HepG2 (cell line): ENCODE results near the gene VNN1. TPM values are rescaled to one million over a fixed set of nuclear protein-coding genes. Genes with fewer than 3 reads are reported as not detected.

Experiments
- CREB3 ChIP-seq: sonication (generic); formaldehyde crosslinking; IDR thresholded peaks from 2 replicates; pipeline ENCODE4 v1.5.0; 2020; ENCODE audit warnings: missing genetic modification reagents
- DR1 ChIP-seq: sonication (generic); formaldehyde crosslinking; IDR thresholded peaks from 2 replicates; pipeline ENCODE4 v1.8.0; 2021; ENCODE audit warnings: mild to moderate bottlenecking, missing genetic modification reagents, inconsistent platforms
- JUND ChIP-seq: sonication (generic); formaldehyde crosslinking; IDR thresholded peaks from 2 replicates; pipeline ENCODE4 v1.8.0; 2022; ENCODE audit warnings: mild to moderate bottlenecking, missing genetic modification reagents
- NFAT5 ChIP-seq: sonication (generic); formaldehyde crosslinking; IDR thresholded peaks from 2 replicates; pipeline ENCODE4 v1.4.0; 2020; ENCODE audit warnings: missing genetic modification reagents
- TEAD3 ChIP-seq: optimal IDR thresholded peaks from 2 replicates; pipeline ENCODE3; 2016; ENCODE audit warnings: borderline replicate concordance
- ZNF335 ChIP-seq: sonication (generic); formaldehyde crosslinking; IDR thresholded peaks from 2 replicates; pipeline ENCODE4 v1.4.0; 2020; ENCODE audit warnings: missing genetic modification reagents
- ZNF543 ChIP-seq: sonication (generic); formaldehyde crosslinking; IDR thresholded peaks from 2 replicates; pipeline ENCODE4 v1.4.0; 2020; ENCODE audit warnings: mild to moderate bottlenecking, missing genetic modification reagents
- ZNF788 ChIP-seq: sonication (generic); formaldehyde crosslinking; IDR thresholded peaks from 2 replicates; pipeline ENCODE4 v1.5.0; 2020; ENCODE audit warnings: mild to moderate bottlenecking, missing genetic modification reagents, borderline replicate concordance
- polyA plus RNA-seq, 8 experiments: library from polyadenylated mRNA; depleted of rRNA in 3 of 8; stranded (reverse) in 7 of 8; unstranded in 1 of 8; fragments of >200 nt; fragmentation: Illumina TruSeq in 4 of 8; extraction: Trizol in 4 of 8; gene quantifications; 2 replicates each; pipeline versions ENCODE4 v1.2.1 to v1.2.3, GENCODE V29; 2011 to 2016; ENCODE audit warnings: low read depth in 4 of 8, missing spikeins in 1 of 8, mixed read lengths in 1 of 8; ENCODE audit not compliant: insufficient read depth in 1 of 8
- total RNA-seq, 5 experiments: library from RNA; depleted of rRNA; stranded (reverse); fragments of >200 nt; fragmentation: Illumina TruSeq; extraction: Trizol; gene quantifications; 2 replicates each; pipeline ENCODE4 v1.2.3, GENCODE V29; 2016; ENCODE audit warnings: low read depth in 1 of 5
- TF ChIP-seq, protein P1 (sequence below), 2 experiments: sonication (generic) in 1 of 2; formaldehyde crosslinking in 1 of 2; IDR thresholded peaks; 2 replicates each; pipeline versions ENCODE4 v1.6.1 to v1.9.0; 2014 to 2022; ENCODE audit warnings: antibody characterized with exemption in 1 of 2, borderline replicate concordance in 1 of 2, inconsistent platforms in 1 of 2, low read depth in 1 of 2, missing genetic modification reagents in 1 of 2

Gene VNN1
- total and polyA plus RNA-seq, 2 of the 13 experiments (the other 11 are each of a cell fraction or from before 2014, with no cell fraction given) = 0.62 to 4.0 TPM

DNA sequence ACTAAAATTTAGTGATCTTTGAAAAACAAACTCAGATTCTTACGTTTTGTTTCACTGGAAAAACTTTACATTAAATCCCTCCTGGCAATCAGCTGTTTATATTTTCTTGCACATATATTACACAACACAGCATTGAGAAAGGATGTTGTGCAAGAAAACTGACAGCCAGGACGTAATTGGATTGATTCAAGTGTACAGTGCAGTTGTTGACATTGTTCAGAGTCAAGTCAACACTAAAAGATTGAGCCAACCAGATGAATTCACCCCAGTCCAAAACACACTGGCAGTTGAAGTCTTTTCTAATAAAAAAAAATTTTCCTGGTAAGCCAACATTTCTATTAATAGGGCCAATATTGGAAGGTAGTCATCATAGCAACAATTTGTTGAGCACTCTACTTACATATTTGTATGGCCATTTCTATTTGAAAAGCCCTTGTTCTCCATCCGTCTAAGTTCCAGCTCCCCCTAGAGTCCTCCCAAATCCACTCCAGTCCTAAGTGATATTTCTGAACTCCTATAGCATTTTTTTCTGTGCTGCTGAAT, 20.9 kb upstream of the VNN1 start (continued):
- TF ChIP-seq, protein P1, sequence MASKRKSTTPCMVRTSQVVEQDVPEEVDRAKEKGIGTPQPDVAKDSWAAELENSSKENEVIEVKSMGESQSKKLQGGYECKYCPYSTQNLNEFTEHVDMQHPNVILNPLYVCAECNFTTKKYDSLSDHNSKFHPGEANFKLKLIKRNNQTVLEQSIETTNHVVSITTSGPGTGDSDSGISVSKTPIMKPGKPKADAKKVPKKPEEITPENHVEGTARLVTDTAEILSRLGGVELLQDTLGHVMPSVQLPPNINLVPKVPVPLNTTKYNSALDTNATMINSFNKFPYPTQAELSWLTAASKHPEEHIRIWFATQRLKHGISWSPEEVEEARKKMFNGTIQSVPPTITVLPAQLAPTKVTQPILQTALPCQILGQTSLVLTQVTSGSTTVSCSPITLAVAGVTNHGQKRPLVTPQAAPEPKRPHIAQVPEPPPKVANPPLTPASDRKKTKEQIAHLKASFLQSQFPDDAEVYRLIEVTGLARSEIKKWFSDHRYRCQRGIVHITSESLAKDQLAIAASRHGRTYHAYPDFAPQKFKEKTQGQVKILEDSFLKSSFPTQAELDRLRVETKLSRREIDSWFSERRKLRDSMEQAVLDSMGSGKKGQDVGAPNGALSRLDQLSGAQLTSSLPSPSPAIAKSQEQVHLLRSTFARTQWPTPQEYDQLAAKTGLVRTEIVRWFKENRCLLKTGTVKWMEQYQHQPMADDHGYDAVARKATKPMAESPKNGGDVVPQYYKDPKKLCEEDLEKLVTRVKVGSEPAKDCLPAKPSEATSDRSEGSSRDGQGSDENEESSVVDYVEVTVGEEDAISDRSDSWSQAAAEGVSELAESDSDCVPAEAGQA (IDR thresholded peaks at IDR 0.05; ENCODE audit: low read depth) = peak; percentile 52; the same call in 1 of the 2 replicates
- TF ChIP-seq, protein P1 (CRISPR knock-in tag; IDR thresholded peaks at IDR 0.05; ENCODE audit: borderline replicate concordance) = no peak
- TF ChIP-seq ZNF335 (CRISPR knock-in tag) (peak; percentile 92), ZNF788 (CRISPR knock-in tag) (no peak), DR1 (no peak), JUND (CRISPR knock-in tag) (peak; percentile 78), ZNF543 (CRISPR knock-in tag) (peak; percentile 75), NFAT5 (CRISPR knock-in tag) (no peak), CREB3 (CRISPR knock-in tag) (no peak), TEAD3 (CRISPR knock-in tag) (peak; percentile 87)
